ENCODE results near the gene HSCB.
A peak's percentile ranks its signal among the peaks of the same experiment; 100 is the strongest.

Gene HSCB

DNA sequence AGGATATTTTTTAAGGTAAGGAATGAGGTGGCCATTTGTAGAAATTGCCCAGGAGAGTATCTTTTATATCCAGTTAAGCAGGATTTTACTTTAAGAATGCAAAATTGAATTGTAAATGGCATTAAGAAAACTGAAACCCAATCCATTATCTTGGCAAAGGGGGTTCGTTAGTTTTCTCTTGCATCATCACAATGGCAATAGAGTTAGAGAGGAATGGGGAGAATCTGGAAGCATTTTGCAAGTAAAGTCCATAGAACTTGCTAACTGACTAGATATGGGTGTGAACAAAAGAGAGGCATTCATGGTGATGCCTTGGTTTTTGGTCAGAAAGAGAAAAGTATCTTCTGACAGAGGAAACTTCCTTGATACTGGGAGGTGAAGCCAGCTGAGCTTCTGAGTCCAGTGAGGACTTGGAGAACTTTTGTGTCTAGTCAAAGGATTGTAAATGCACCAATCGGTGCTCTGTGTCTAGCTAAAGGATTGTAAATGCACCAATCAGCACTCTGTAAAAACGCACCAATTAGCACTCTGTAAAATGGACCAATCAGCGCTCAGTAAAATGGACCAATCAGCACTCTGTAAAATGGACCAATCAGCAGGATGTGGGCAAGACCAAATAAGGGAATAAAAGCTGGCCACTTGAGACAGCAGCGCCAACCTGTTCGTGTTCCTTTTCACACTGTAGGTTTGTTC lies 27.0 kb downstream of the HSCB start:
- Histone ChIP-seq H3K4me3 (ENCODE audit: low read depth in 1 of 5, low read length in 5 of 5) (no peak overlapping the region), H3K9me3 (ENCODE audit: control insufficient read depth in 5 of 5, low read length in 5 of 5) (peaks cover 0 to 5% (median 0%) of the 10 kb centered on the region in 5 donors), H3K9ac (ENCODE audit: low read length in 5 of 5) (no peak overlapping the region), H3K27me3 (ENCODE audit: control insufficient read depth in 5 of 5, insufficient read depth in 4 of 5, low read length in 5 of 5) (no peaks in the 10 kb centered on the region), H3K36me3 (ENCODE audit: control insufficient read depth in 5 of 5, insufficient read depth in 5 of 5, low read length in 5 of 5) (no peaks in the 10 kb centered on the region), H3K27ac (ENCODE audit: low read depth, low read length) (no peak overlapping the region), H3K4me1 (ENCODE audit: control insufficient read depth in 5 of 5, insufficient read depth in 5 of 5, low read length in 5 of 5) (peaks cover 0 to 10% (median 7%) of the 10 kb centered on the region in 5 donors)

DNA sequence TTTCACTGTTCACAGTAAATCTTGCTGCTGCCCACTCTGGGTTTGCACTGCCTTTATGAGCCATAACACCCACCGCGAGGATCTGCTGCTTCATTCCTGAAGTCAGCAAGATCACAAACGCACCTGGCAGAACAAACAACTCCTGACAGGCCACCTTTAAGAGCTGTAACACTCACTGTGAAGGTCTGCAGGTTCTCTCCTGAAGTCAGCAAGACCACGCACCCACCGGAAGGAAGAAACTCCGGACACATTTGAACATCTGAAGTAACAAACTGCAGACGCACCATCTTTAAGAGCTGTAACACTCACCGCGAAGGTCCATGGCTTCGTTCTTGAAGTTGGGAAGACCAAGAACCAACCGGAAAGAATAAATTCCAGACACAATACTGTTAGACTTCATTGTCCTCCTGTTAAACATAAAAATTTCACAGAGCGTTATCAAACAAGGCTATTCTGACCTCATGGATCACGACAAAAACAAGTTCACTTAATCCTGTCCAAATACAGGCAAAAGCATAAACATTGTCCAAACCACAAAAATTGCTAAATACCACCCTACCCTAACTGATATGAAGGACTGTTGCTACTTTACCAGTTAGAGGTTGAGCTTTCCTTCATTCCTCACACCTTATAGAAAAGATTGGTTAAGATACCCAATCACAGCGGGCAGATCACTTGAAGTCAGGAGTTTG lies 27.7 kb downstream of the HSCB start:
- no peaks in the 10 kb centered on the region for H3K27me3 ChIP-seq (ENCODE audit: control insufficient read depth in 5 of 5, insufficient read depth in 4 of 5, low read length in 5 of 5)
- no peak overlapping the region for H3K27ac ChIP-seq (ENCODE audit: low read depth, low read length)
- H3K9ac ChIP-seq (ENCODE audit: low read length in 5 of 5): no peak overlapping the region
- peaks cover 0 to 5% (median 0%) of the 10 kb centered on the region in 5 donors for H3K9me3 ChIP-seq (ENCODE audit: control insufficient read depth in 5 of 5, low read length in 5 of 5)
- peaks cover 0 to 2% (median 0%) of the 10 kb centered on the region in 5 donors for H3K36me3 ChIP-seq (ENCODE audit: control insufficient read depth in 5 of 5, insufficient read depth in 5 of 5, low read length in 5 of 5)
- H3K4me1 ChIP-seq (ENCODE audit: control insufficient read depth in 5 of 5, insufficient read depth in 5 of 5, low read length in 5 of 5): peaks cover 0 to 17% (median 11%) of the 10 kb centered on the region in 5 donors
- no peak overlapping the region for H3K4me3 ChIP-seq (ENCODE audit: low read depth in 1 of 5, low read length in 5 of 5)

DNA sequence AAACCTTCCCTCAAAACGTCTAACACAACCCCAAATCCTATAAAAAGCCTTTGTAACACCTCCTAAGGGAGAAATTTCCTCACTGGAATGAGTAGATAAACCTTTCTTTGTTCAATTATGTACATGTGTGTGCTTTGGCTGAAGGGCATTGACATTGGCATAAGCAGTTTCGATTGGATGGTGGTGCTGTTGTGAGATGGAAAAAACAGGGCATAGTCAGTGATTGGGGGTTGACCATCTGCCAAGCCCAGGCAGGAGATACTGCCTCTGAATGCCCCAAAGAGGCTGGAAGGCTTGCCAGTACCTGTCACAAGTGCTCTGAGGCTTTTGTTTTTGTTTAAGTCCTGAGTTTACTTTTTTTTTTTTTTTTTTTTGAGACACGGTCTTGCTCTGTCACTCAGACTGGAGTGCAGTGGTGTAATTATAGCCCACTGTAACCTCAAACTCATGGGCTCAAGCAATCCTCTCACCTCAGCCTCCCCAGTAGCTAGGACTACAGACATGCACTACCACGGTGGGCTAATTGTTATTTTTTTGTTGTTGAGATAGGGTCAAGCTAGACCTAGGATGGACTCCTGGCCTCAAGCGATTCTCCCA lies 29.5 kb downstream of the HSCB start:
- Histone ChIP-seq H3K9me3 (ENCODE audit: control insufficient read depth in 5 of 5, low read length in 5 of 5) (peaks cover 0 to 5% (median 0%) of the 10 kb centered on the region in 5 donors), H3K36me3 (ENCODE audit: control insufficient read depth in 5 of 5, insufficient read depth in 5 of 5, low read length in 5 of 5) (peaks cover 0 to 12% (median 0%) of the 10 kb centered on the region in 5 donors), H3K4me3 (ENCODE audit: low read depth in 1 of 5, low read length in 5 of 5) (no peak overlapping the region), H3K27me3 (ENCODE audit: control insufficient read depth in 5 of 5, insufficient read depth in 4 of 5, low read length in 5 of 5) (no peaks in the 10 kb centered on the region), H3K4me1 (ENCODE audit: control insufficient read depth in 5 of 5, insufficient read depth in 5 of 5, low read length in 5 of 5) (peaks cover 0 to 17% (median 12%) of the 10 kb centered on the region in 5 donors), H3K9ac (ENCODE audit: low read length in 5 of 5) (no peak overlapping the region), H3K27ac (ENCODE audit: low read depth, low read length) (no peak overlapping the region)

DNA sequence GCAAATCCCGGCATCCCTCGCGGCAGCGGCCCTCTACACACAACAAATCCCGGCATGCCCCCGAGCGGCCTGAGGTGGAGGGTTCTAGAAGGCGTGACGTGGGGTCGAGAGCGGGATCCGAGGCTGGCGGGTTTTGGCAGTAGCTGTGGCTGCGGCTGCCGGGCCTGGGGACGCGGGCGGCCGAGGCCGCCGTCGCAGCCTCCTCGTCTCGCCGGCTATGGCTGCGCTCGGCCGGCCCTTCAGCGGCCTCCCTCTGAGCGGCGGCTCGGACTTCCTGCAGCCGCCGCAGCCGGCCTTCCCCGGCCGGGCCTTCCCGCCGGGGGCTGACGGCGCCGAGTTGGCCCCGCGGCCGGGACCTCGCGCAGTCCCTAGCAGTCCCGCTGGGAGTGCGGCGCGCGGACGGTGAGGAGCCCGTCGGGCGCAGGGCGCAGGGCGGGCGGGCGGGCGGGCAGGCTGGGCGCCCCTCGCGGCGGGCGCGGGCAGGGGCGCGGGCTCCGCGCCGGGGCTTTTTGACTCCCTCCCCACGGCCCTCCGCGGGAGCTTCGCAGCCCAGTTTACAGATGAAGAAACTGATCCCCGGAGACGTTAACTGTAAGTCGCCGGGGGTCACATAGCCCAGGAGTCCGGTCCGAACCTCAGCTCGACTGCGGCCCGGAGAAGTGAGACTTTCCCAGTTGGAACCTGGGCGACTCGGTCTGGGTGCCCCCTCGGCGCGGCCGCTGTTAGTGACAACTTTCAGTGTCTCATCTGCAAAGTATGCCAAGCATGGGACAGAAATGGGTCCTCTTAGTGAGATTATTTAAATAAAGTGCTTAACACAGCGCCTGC lies 31.0 kb downstream of the HSCB start, which contains the start of gene CCDC117:
CCDC117 (plus strand) TSS at position 63 of the 828 bp plus-strand sequence; CDS start at position 218, 155 bp downstream.
- Histone ChIP-seq H3K4me3 (ENCODE audit: low read depth in 1 of 5, low read length in 5 of 5) (peak within 1 kb of the TSS; percentile 78 to 88 (median 83)), H3K4me1 (ENCODE audit: control insufficient read depth in 5 of 5, insufficient read depth in 5 of 5, low read length in 5 of 5) (peaks cover 0 to 17% (median 12%) of the 10 kb centered on the region in 5 donors), H3K36me3 (ENCODE audit: control insufficient read depth in 5 of 5, insufficient read depth in 5 of 5, low read length in 5 of 5) (peaks cover 0 to 25% (median 3%) of the 10 kb centered on the region in 5 donors), H3K27me3 (ENCODE audit: control insufficient read depth in 5 of 5, insufficient read depth in 4 of 5, low read length in 5 of 5) (no peaks in the 10 kb centered on the region), H3K9me3 (ENCODE audit: control insufficient read depth in 5 of 5, low read length in 5 of 5) (peaks cover 0 to 5% (median 0%) of the 10 kb centered on the region in 5 donors), H3K27ac (ENCODE audit: low read depth, low read length) (peak within 1 kb of the TSS; percentile 95), H3K9ac (ENCODE audit: low read length in 5 of 5) (peak within 1 kb of the TSS; percentile 84 to 99 (median 94))

DNA sequence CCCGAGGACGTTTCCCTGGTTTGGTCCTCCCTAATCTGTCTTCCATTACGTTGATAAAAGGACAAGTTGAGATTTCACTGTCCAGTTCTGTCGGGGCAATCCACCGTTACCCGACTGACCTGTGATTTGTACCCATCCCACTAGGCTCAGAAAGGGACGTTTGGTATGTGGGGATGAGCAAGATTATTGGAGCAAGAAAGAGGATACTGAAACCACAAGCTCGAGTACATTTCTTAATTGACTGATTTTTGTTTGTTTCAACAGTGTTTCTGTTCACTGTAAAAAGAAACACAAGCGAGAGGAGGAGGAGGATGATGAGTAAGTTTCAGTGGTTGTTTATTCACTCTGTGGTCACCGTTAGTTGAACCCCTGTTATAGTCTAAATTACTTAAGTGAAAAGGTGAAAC lies 31.6 kb downstream of the HSCB start:
- H3K9me3 ChIP-seq (ENCODE audit: control insufficient read depth in 5 of 5, low read length in 5 of 5): peaks cover 0 to 5% (median 0%) of the 10 kb centered on the region in 5 donors
- H3K36me3 ChIP-seq (ENCODE audit: control insufficient read depth in 5 of 5, insufficient read depth in 5 of 5, low read length in 5 of 5): peaks cover 0 to 26% (median 3%) of the 10 kb centered on the region in 5 donors
- H3K27me3 ChIP-seq (ENCODE audit: control insufficient read depth in 5 of 5, insufficient read depth in 4 of 5, low read length in 5 of 5): no peaks in the 10 kb centered on the region
- H3K4me1 ChIP-seq (ENCODE audit: control insufficient read depth in 5 of 5, insufficient read depth in 5 of 5, low read length in 5 of 5): peaks cover 0 to 17% (median 12%) of the 10 kb centered on the region in 5 donors
- peak overlapping the region; percentile 95 for H3K27ac ChIP-seq (ENCODE audit: low read depth, low read length)
- H3K9ac ChIP-seq (ENCODE audit: low read length in 5 of 5): peak overlapping the region; percentile 7 to 99 (median 94)
- H3K4me3 ChIP-seq (ENCODE audit: low read depth in 1 of 5, low read length in 5 of 5): peak overlapping the region; percentile 74 to 88 (median 80)

DNA sequence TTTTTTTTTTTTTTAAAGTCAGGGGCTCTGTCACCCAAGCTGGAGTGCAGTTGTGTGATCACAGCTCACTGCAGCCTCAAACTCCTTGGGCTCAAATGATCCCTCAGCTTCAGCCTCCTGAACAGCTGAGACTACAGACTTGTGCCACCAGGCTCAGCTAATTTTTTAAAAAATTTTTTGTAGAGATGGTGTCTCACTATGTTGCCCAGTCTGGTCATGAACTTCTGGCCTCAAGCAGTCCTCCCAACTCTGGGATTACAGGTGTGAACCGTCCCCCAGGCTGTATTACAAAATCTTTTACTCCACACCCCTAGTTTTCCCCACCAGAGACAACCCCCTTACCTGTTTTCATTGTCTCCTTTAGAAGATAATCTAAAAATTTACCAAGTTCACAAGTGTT lies 32.5 kb downstream of the HSCB start:
- Histone ChIP-seq H3K36me3 (ENCODE audit: control insufficient read depth in 5 of 5, insufficient read depth in 5 of 5, low read length in 5 of 5) (peaks cover 0 to 26% (median 3%) of the 10 kb centered on the region in 5 donors), H3K9me3 (ENCODE audit: control insufficient read depth in 5 of 5, low read length in 5 of 5) (peaks cover 0 to 2% (median 0%) of the 10 kb centered on the region in 5 donors), H3K4me1 (ENCODE audit: control insufficient read depth in 5 of 5, insufficient read depth in 5 of 5, low read length in 5 of 5) (peaks cover 0 to 21% (median 12%) of the 10 kb centered on the region in 5 donors), H3K27me3 (ENCODE audit: control insufficient read depth in 5 of 5, insufficient read depth in 4 of 5, low read length in 5 of 5) (no peaks in the 10 kb centered on the region), H3K27ac (ENCODE audit: low read depth, low read length) (no peak overlapping the region), H3K9ac (ENCODE audit: low read length in 5 of 5) (peak overlapping the region in 2 of 5 donors; percentile 17 to 26), H3K4me3 (ENCODE audit: low read depth in 1 of 5, low read length in 5 of 5) (no peak overlapping the region)

DNA sequence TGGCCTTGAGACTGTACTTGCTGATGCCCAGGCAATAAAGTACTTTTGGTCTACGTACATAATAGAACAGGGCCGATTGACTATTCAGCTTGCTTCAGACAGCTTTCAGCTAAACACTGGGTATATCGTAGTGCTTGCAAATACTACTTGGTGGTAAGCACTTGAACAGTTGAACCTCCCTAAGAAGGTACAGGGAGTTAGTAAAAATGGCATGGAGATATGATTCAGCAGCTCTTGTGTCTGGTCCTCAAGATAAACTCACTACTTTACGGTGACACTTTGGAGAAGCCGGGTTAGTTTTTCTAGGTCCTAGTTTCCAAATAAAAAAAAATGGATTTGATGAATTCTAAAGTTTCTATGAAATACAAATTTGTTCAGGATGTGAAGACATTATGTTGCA lies 38.0 kb downstream of the HSCB start:
- Histone ChIP-seq H3K9me3 (ENCODE audit: control insufficient read depth in 5 of 5, low read length in 5 of 5) (no peaks in the 10 kb centered on the region), H3K36me3 (ENCODE audit: control insufficient read depth in 5 of 5, insufficient read depth in 5 of 5, low read length in 5 of 5) (peaks cover 22 to 56% (median 30%) of the 10 kb centered on the region in 5 donors), H3K4me1 (ENCODE audit: control insufficient read depth in 5 of 5, insufficient read depth in 5 of 5, low read length in 5 of 5) (peaks cover 0 to 9% (median 4%) of the 10 kb centered on the region in 5 donors), H3K9ac (ENCODE audit: low read length in 5 of 5) (no peak overlapping the region), H3K27me3 (ENCODE audit: control insufficient read depth in 5 of 5, insufficient read depth in 4 of 5, low read length in 5 of 5) (no peaks in the 10 kb centered on the region), H3K4me3 (ENCODE audit: low read depth in 1 of 5, low read length in 5 of 5) (no peak overlapping the region), H3K27ac (ENCODE audit: low read depth, low read length) (no peak overlapping the region)

DNA sequence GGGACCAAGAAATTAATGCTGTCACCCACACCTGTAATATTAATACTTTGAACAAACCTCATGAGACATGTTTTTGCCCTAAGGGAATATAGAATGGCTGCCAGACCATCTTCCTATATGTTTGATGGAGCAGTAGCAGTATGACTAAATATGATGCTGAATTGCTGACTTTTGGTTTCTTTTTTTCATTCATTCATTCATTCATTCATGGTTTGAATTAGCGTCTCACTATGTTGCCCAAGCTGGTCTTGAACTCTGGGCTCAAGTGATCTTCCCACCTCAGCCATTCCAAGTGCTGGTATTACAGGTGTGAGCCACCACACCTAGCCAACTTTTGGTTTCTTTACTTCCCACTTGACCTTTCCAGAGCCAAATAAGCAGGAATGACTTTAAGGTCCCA lies 38.5 kb downstream of the HSCB start:
- Histone ChIP-seq H3K4me1 (ENCODE audit: control insufficient read depth in 5 of 5, insufficient read depth in 5 of 5, low read length in 5 of 5) (peaks cover 0 to 9% (median 4%) of the 10 kb centered on the region in 5 donors), H3K9ac (ENCODE audit: low read length in 5 of 5) (no peak overlapping the region), H3K27me3 (ENCODE audit: control insufficient read depth in 5 of 5, insufficient read depth in 4 of 5, low read length in 5 of 5) (no peaks in the 10 kb centered on the region), H3K36me3 (ENCODE audit: control insufficient read depth in 5 of 5, insufficient read depth in 5 of 5, low read length in 5 of 5) (peaks cover 22 to 60% (median 34%) of the 10 kb centered on the region in 5 donors), H3K9me3 (ENCODE audit: control insufficient read depth in 5 of 5, low read length in 5 of 5) (no peaks in the 10 kb centered on the region), H3K27ac (ENCODE audit: low read depth, low read length) (no peak overlapping the region), H3K4me3 (ENCODE audit: low read depth in 1 of 5, low read length in 5 of 5) (no peak overlapping the region)

Data from subcutaneous abdominal adipose tissue (tissue), 5 donors.